SU-DHL-6 (cell line): ENCODE data around the gene HABP4.

Experiments used
- H2AFZ ChIP-seq: fragments of 200-600 bp; sonication (generic); 2 replicates; pipeline ENCODE4 v1.6.1; 2014; ENCODE audit warnings: low read depth, mild to moderate bottlenecking, moderate library complexity, mixed read lengths, antibody characterized with exemption, low read length; ENCODE audit not compliant: severe bottlenecking
- H3F3A ChIP-seq: fragments of 200-600 bp; shearing (Covaris generic); 2 replicates; pipeline ENCODE4 v1.6.0; 2016; ENCODE audit warnings: antibody characterized with exemption, mild to moderate bottlenecking; ENCODE audit not compliant: insufficient read depth
- H3K27ac ChIP-seq: fragments of 200-600 bp; sonication (generic); 2 replicates; pipeline ENCODE4 v1.5.1; 2016; ENCODE audit warnings: low read depth, mild to moderate bottlenecking, low read length, moderate library complexity, mixed read lengths
- H3K27me3 ChIP-seq: fragments of 200-600 bp; sonication (generic), shearing (Covaris generic); 2 replicates; pipeline ENCODE4 v1.6.0; 2014; ENCODE audit warnings: mild to moderate bottlenecking, low read length
- H3K36me3 ChIP-seq: fragments of 200-600 bp; sonication (generic); 2 replicates; pipeline ENCODE4 v1.6.1; 2014; ENCODE audit warnings: mild to moderate bottlenecking, low read length, mixed read lengths
- H3K4me2 ChIP-seq: fragments of 300-600, 200-600 bp; shearing (Covaris generic), sonication (generic); 2 replicates; pipeline ENCODE4 v1.6.0; 2014; ENCODE audit warnings: low read length, low read depth, mild to moderate bottlenecking; ENCODE audit not compliant: poor library complexity, severe bottlenecking
- H3K4me3 ChIP-seq: fragments of 200-600 bp; sonication (generic); 2 replicates; pipeline ENCODE4 v1.5.1; 2014; ENCODE audit warnings: antibody characterized with exemption, low read length, mild to moderate bottlenecking, mixed read lengths; ENCODE audit not compliant: insufficient read depth, poor library complexity, severe bottlenecking
- H3K79me2 ChIP-seq: fragments of 200-600 bp; sonication (generic); 2 replicates; pipeline ENCODE4 v1.6.1; 2014; ENCODE audit warnings: mild to moderate bottlenecking, low read length, moderate library complexity; ENCODE audit not compliant: insufficient read depth
- H3K9ac ChIP-seq: fragments of 200-600 bp; sonication (generic); 2 replicates; pipeline ENCODE4 v1.7.0; 2014; ENCODE audit warnings: mild to moderate bottlenecking, low read length
- H3K9me2 ChIP-seq: fragments of 200-600 bp; sonication (generic); replicated peaks from 2 replicates; pipeline ENCODE4 v1.6.1; 2014; ENCODE audit warnings: low read length; ENCODE audit not compliant: insufficient read depth
- H3K9me3 ChIP-seq: fragments of 200-600 bp; sonication (generic); 2 replicates; pipeline ENCODE4 v1.6.1; 2014; ENCODE audit warnings: low read length, mixed read lengths; ENCODE audit not compliant: insufficient read depth
- H4K20me1 ChIP-seq: fragments of 200-600 bp; sonication (generic); 2 replicates; pipeline ENCODE4 v1.6.1; 2014; ENCODE audit warnings: low read depth, mild to moderate bottlenecking, antibody characterized with exemption, low read length, moderate library complexity, mixed read lengths
- CTCF ChIP-seq: fragments of 200-600 bp; sonication (generic); IDR thresholded peaks from one replicate; pipeline ENCODE4 v1.5.1; 2017; ENCODE audit warnings: antibody characterized with exemption, mild to moderate bottlenecking, low read length, moderate library complexity; ENCODE audit not compliant: insufficient read depth, poor library complexity, severe bottlenecking
- EZH2phosphoT487 ChIP-seq: fragments of 200-600 bp; sonication (generic), shearing (Covaris generic); conservative IDR thresholded peaks from 2 replicates; pipeline ENCODE4 v1.6.1; 2018; ENCODE audit warnings: mild to moderate bottlenecking, antibody characterized with exemption, low read length, moderate library complexity, mixed read lengths

The HABP4 gene

DNA sequence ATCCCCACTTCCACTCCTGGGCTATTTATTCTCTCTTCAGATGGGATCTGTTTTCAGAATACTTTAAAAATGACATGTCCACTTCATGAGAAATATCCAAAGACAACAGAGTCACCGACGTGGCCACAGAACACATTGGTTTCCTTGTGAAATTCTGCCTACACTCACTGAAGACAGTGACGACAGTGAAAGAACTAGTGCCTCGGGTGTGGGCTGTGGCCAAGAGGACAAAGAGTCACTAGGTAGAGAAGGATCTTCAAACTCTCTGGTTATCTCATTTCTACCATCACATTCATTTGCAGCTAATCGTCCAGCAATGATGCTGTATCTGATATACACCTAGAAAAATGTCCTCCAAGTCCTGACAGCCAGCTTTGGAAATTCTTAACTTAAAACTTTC is 59.1 kb downstream of the HABP4 start:
- no peaks in the 10 kb centered on the region for H3K9me2 ChIP-seq
- H3K36me3 ChIP-seq: no peaks in the 10 kb centered on the region
- no peaks in the 10 kb centered on the region for H3K9me3 ChIP-seq
- H3F3A ChIP-seq: no peaks in the 10 kb centered on the region
- H3K4me2 ChIP-seq: no peak overlapping the region
- no peak overlapping the region for H3K9ac ChIP-seq
- no peaks in the 10 kb centered on the region for H3K79me2 ChIP-seq
- no peak for TF ChIP-seq EZH2phosphoT487
- H3K4me3 ChIP-seq: no peak overlapping the region
- no peak overlapping the region for H2AFZ ChIP-seq
- no peaks in the 10 kb centered on the region for H3K27me3 ChIP-seq
- H4K20me1 ChIP-seq: no peaks in the 10 kb centered on the region
- H3K27ac ChIP-seq: no peak overlapping the region

DNA sequence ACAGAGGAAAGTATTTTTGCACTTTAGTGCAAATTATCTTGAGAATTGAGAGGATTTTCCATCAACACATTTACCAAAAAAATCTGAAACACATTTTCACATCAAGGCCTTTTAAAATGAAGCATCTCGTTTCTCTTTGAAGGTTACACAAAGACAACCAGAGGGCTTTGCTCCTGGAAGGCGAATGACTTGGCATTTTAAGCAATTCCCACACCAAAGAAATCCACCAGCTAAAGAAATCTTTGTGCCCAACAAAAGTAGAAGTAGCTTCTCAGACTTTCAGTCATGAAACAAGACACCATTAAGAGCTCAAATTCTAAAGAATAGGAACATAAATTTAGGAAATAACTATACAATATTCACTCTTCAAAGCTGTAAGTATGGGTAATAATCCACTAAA is 59.9 kb downstream of the HABP4 start:
- H3K9me2 ChIP-seq: no peaks in the 10 kb centered on the region
- no peak overlapping the region for H3K4me2 ChIP-seq
- H4K20me1 ChIP-seq: no peaks in the 10 kb centered on the region
- no peaks in the 10 kb centered on the region for H3K9me3 ChIP-seq
- no peak overlapping the region for H3K4me3 ChIP-seq
- H3K36me3 ChIP-seq: no peaks in the 10 kb centered on the region
- no peak overlapping the region for H3K9ac ChIP-seq
- no peak overlapping the region for H2AFZ ChIP-seq
- TF ChIP-seq CTCF (no peak), EZH2phosphoT487 (no peak)
- H3K27me3 ChIP-seq: no peaks in the 10 kb centered on the region
- no peaks in the 10 kb centered on the region for H3F3A ChIP-seq
- no peak overlapping the region for H3K27ac ChIP-seq
- H3K79me2 ChIP-seq: no peaks in the 10 kb centered on the region

DNA sequence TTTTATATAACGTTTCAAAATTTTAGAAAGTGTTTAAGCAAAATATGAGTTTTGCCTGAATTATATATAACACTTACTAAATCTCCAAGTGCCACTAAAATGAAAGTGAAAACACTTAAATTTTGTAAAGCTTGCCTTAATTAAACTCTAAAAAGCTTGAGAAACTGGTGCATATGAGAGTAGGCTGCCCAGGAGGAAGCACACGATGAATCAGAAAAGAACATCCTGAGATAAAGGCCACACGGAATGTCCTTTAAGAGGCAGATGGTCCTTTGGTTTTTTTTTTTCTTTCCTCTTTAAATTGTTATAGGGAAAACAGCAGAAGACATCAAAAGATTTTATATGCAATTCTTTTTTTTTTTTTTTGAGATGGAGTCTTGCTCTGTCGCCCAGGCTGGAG is 60.3 kb downstream of the HABP4 start:
- Histone ChIP-seq H3F3A (no peaks in the 10 kb centered on the region), H3K36me3 (no peaks in the 10 kb centered on the region), H3K79me2 (no peaks in the 10 kb centered on the region), H4K20me1 (no peaks in the 10 kb centered on the region), H3K4me2 (no peak overlapping the region), H3K9me2 (no peaks in the 10 kb centered on the region), H3K9me3 (no peaks in the 10 kb centered on the region), H3K4me3 (no peak overlapping the region), H3K27me3 (no peaks in the 10 kb centered on the region), H3K9ac (no peak overlapping the region), H3K27ac (no peak overlapping the region), H2AFZ (no peak overlapping the region)
- no peak for TF ChIP-seq CTCF
- TF ChIP-seq EZH2phosphoT487: no peak

DNA sequence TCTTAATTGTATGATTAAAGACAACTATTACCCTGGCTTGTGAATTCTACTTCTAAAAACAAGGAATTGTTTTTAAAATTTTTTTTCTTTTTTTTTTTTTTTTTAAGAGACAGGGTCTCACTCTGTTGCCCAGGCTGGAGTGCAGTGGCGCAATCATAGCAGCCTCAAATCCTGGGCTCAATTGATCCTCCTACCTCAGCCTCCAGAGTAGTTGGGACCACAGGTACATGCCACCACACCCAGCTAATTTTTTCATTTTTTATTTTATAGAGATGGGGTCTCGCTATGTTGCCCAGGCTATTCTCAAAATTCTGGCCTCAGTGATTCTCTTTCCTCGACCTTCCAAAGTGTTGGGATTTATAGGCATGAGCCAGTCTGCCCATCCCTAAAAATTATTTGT is 62.3 kb downstream of the HABP4 start:
- no peak overlapping the region for H2AFZ ChIP-seq
- H3K36me3 ChIP-seq: no peaks in the 10 kb centered on the region
- no peaks in the 10 kb centered on the region for H4K20me1 ChIP-seq
- no peak overlapping the region for H3K27ac ChIP-seq
- no peaks in the 10 kb centered on the region for H3K79me2 ChIP-seq
- H3K4me3 ChIP-seq: no peak overlapping the region
- no peak overlapping the region for H3K9ac ChIP-seq
- no peak for TF ChIP-seq EZH2phosphoT487
- no peak for TF ChIP-seq CTCF
- no peaks in the 10 kb centered on the region for H3K27me3 ChIP-seq
- no peaks in the 10 kb centered on the region for H3F3A ChIP-seq
- H3K9me3 ChIP-seq: no peaks in the 10 kb centered on the region
- no peaks in the 10 kb centered on the region for H3K9me2 ChIP-seq
- H3K4me2 ChIP-seq: no peak overlapping the region
